ENCODE data around the gene CCDC71L.

The CCDC71L gene

GRCh38 chr7:106615808-106616707 is 44.9 kb downstream of the CCDC71L start:
- H3K4me3 ChIP-seq (ENCODE audit: low read depth in 1 of 2, low read length in 2 of 2): no peak overlapping the region
- H3K27ac ChIP-seq (ENCODE audit: low read depth, low read length): no peak overlapping the region
- H3K4me1 ChIP-seq (ENCODE audit: control insufficient read depth in 1 of 2, insufficient read depth in 2 of 2, low read length in 2 of 2): no peaks in the 10 kb centered on the region

GRCh38 chr7:106614751-106615150 is 46.2 kb downstream of the CCDC71L start:
- no peak overlapping the region for H3K27ac ChIP-seq (ENCODE audit: low read depth, low read length)

More at GRCh38 chr7:106615808-106616707, 44.9 kb downstream of the CCDC71L start:
- H3K9ac ChIP-seq (ENCODE audit: low read depth in 1 of 2, low read length in 2 of 2): no peak overlapping the region
- no peaks in the 10 kb centered on the region for H3K36me3 ChIP-seq (ENCODE audit: control insufficient read depth in 1 of 2, insufficient read depth in 2 of 2, low read length in 2 of 2)
- H3K27me3 ChIP-seq (ENCODE audit: control insufficient read depth in 1 of 2, insufficient read depth in 2 of 2, low read length in 2 of 2): no peaks in the 10 kb centered on the region
- peaks cover 0 to 10% of the 10 kb centered on the region in 2 donors for H3K9me3 ChIP-seq (ENCODE audit: control insufficient read depth in 1 of 2, low read length in 2 of 2)

GRCh38 chr7:106613848-106614560 is 47.0 kb downstream of the CCDC71L start:
- Histone ChIP-seq H3K27ac (ENCODE audit: low read depth, low read length) (no peak overlapping the region), H3K4me3 (ENCODE audit: low read depth in 1 of 2, low read length in 2 of 2) (no peak overlapping the region), H3K4me1 (ENCODE audit: control insufficient read depth in 1 of 2, insufficient read depth in 2 of 2, low read length in 2 of 2) (peaks cover 7 to 9% of the 10 kb centered on the region in 2 donors), H3K27me3 (ENCODE audit: control insufficient read depth in 1 of 2, insufficient read depth in 2 of 2, low read length in 2 of 2) (no peaks in the 10 kb centered on the region), H3K9ac (ENCODE audit: low read depth in 1 of 2, low read length in 2 of 2) (no peak overlapping the region), H3K36me3 (ENCODE audit: control insufficient read depth in 1 of 2, insufficient read depth in 2 of 2, low read length in 2 of 2) (no peaks in the 10 kb centered on the region), H3K9me3 (ENCODE audit: control insufficient read depth in 1 of 2, low read length in 2 of 2) (peaks cover 0 to 9% of the 10 kb centered on the region in 2 donors)

More at GRCh38 chr7:106614751-106615150, 46.2 kb downstream of the CCDC71L start:
- no peaks in the 10 kb centered on the region for H3K36me3 ChIP-seq (ENCODE audit: control insufficient read depth in 1 of 2, insufficient read depth in 2 of 2, low read length in 2 of 2)
- H3K4me3 ChIP-seq (ENCODE audit: low read depth in 1 of 2, low read length in 2 of 2): no peak overlapping the region
- no peaks in the 10 kb centered on the region for H3K27me3 ChIP-seq (ENCODE audit: control insufficient read depth in 1 of 2, insufficient read depth in 2 of 2, low read length in 2 of 2)
- peaks cover 0 to 2% of the 10 kb centered on the region in 2 donors for H3K4me1 ChIP-seq (ENCODE audit: control insufficient read depth in 1 of 2, insufficient read depth in 2 of 2, low read length in 2 of 2)
- peaks cover 0 to 9% of the 10 kb centered on the region in 2 donors for H3K9me3 ChIP-seq (ENCODE audit: control insufficient read depth in 1 of 2, low read length in 2 of 2)
- H3K9ac ChIP-seq (ENCODE audit: low read depth in 1 of 2, low read length in 2 of 2): no peak overlapping the region

GRCh38 chr7:106613279-106613678 is 47.7 kb downstream of the CCDC71L start:
- Histone ChIP-seq H3K4me3 (ENCODE audit: low read depth in 1 of 2, low read length in 2 of 2) (no peak overlapping the region), H3K9me3 (ENCODE audit: control insufficient read depth in 1 of 2, low read length in 2 of 2) (peaks cover 0 to 9% of the 10 kb centered on the region in 2 donors), H3K27ac (ENCODE audit: low read depth, low read length) (no peak overlapping the region), H3K9ac (ENCODE audit: low read depth in 1 of 2, low read length in 2 of 2) (no peak overlapping the region), H3K4me1 (ENCODE audit: control insufficient read depth in 1 of 2, insufficient read depth in 2 of 2, low read length in 2 of 2) (peaks cover 13 to 15% of the 10 kb centered on the region in 2 donors), H3K27me3 (ENCODE audit: control insufficient read depth in 1 of 2, insufficient read depth in 2 of 2, low read length in 2 of 2) (no peaks in the 10 kb centered on the region), H3K36me3 (ENCODE audit: control insufficient read depth in 1 of 2, insufficient read depth in 2 of 2, low read length in 2 of 2) (no peaks in the 10 kb centered on the region)

GRCh38 chr7:106612432-106612831 is 48.5 kb downstream of the CCDC71L start:
- H3K36me3 ChIP-seq (ENCODE audit: control insufficient read depth in 1 of 2, insufficient read depth in 2 of 2, low read length in 2 of 2): no peaks in the 10 kb centered on the region
- H3K9ac ChIP-seq (ENCODE audit: low read depth in 1 of 2, low read length in 2 of 2): no peak overlapping the region
- no peak overlapping the region for H3K4me3 ChIP-seq (ENCODE audit: low read depth in 1 of 2, low read length in 2 of 2)
- no peak overlapping the region for H3K27ac ChIP-seq (ENCODE audit: low read depth, low read length)
- H3K4me1 ChIP-seq (ENCODE audit: control insufficient read depth in 1 of 2, insufficient read depth in 2 of 2, low read length in 2 of 2): peaks cover 20 to 23% of the 10 kb centered on the region in 2 donors
- H3K27me3 ChIP-seq (ENCODE audit: control insufficient read depth in 1 of 2, insufficient read depth in 2 of 2, low read length in 2 of 2): no peaks in the 10 kb centered on the region
- peaks cover 0 to 9% of the 10 kb centered on the region in 2 donors for H3K9me3 ChIP-seq (ENCODE audit: control insufficient read depth in 1 of 2, low read length in 2 of 2)

- H3K4me3 ChIP-seq (ENCODE audit: low read depth in 1 of 2, low read length in 2 of 2): no peak overlapping the region
- peaks cover 20 to 25% of the 10 kb centered on the region in 2 donors for H3K4me1 ChIP-seq (ENCODE audit: control insufficient read depth in 1 of 2, insufficient read depth in 2 of 2, low read length in 2 of 2)
- no peak overlapping the region for H3K9ac ChIP-seq (ENCODE audit: low read depth in 1 of 2, low read length in 2 of 2)
- H3K36me3 ChIP-seq (ENCODE audit: control insufficient read depth in 1 of 2, insufficient read depth in 2 of 2, low read length in 2 of 2): no peaks in the 10 kb centered on the region
- H3K27ac ChIP-seq (ENCODE audit: low read depth, low read length): no peak overlapping the region
- H3K9me3 ChIP-seq (ENCODE audit: control insufficient read depth in 1 of 2, low read length in 2 of 2): peaks cover 0 to 9% of the 10 kb centered on the region in 2 donors
- no peaks in the 10 kb centered on the region for H3K27me3 ChIP-seq (ENCODE audit: control insufficient read depth in 1 of 2, insufficient read depth in 2 of 2, low read length in 2 of 2)
These were observed 49.0 kb downstream of the CCDC71L start for GRCh38 chr7:106611911-106612310.

- Histone ChIP-seq H3K9me3 (ENCODE audit: control insufficient read depth in 1 of 2, low read length in 2 of 2) (peaks cover 0 to 9% of the 10 kb centered on the region in 2 donors), H3K27me3 (ENCODE audit: control insufficient read depth in 1 of 2, insufficient read depth in 2 of 2, low read length in 2 of 2) (no peaks in the 10 kb centered on the region), H3K4me3 (ENCODE audit: low read depth in 1 of 2, low read length in 2 of 2) (no peak overlapping the region), H3K4me1 (ENCODE audit: control insufficient read depth in 1 of 2, insufficient read depth in 2 of 2, low read length in 2 of 2) (peaks cover 20 to 25% of the 10 kb centered on the region in 2 donors), H3K9ac (ENCODE audit: low read depth in 1 of 2, low read length in 2 of 2) (no peak overlapping the region), H3K27ac (ENCODE audit: low read depth, low read length) (no peak overlapping the region), H3K36me3 (ENCODE audit: control insufficient read depth in 1 of 2, insufficient read depth in 2 of 2, low read length in 2 of 2) (no peaks in the 10 kb centered on the region)
These were observed 49.7 kb downstream of the CCDC71L start for GRCh38 chr7:106610996-106611886.

- Histone ChIP-seq H3K27ac (ENCODE audit: low read depth, low read length) (no peak overlapping the region), H3K9ac (ENCODE audit: low read depth in 1 of 2, low read length in 2 of 2) (no peak overlapping the region), H3K4me1 (ENCODE audit: control insufficient read depth in 1 of 2, insufficient read depth in 2 of 2, low read length in 2 of 2) (peaks cover 20 to 25% of the 10 kb centered on the region in 2 donors), H3K27me3 (ENCODE audit: control insufficient read depth in 1 of 2, insufficient read depth in 2 of 2, low read length in 2 of 2) (no peaks in the 10 kb centered on the region), H3K9me3 (ENCODE audit: control insufficient read depth in 1 of 2, low read length in 2 of 2) (peaks cover 0 to 9% of the 10 kb centered on the region in 2 donors), H3K36me3 (ENCODE audit: control insufficient read depth in 1 of 2, insufficient read depth in 2 of 2, low read length in 2 of 2) (no peaks in the 10 kb centered on the region), H3K4me3 (ENCODE audit: low read depth in 1 of 2, low read length in 2 of 2) (no peak overlapping the region)
These were observed 51.5 kb downstream of the CCDC71L start for GRCh38 chr7:106609416-106609815.

GRCh38 chr7:106608661-106609060 is 52.3 kb downstream of the CCDC71L start:
- Histone ChIP-seq H3K9me3 (ENCODE audit: control insufficient read depth in 1 of 2, low read length in 2 of 2) (peaks cover 0 to 9% of the 10 kb centered on the region in 2 donors), H3K27me3 (ENCODE audit: control insufficient read depth in 1 of 2, insufficient read depth in 2 of 2, low read length in 2 of 2) (no peaks in the 10 kb centered on the region), H3K4me3 (ENCODE audit: low read depth in 1 of 2, low read length in 2 of 2) (peak overlapping the region in 1 of 2 donors; percentile 13), H3K36me3 (ENCODE audit: control insufficient read depth in 1 of 2, insufficient read depth in 2 of 2, low read length in 2 of 2) (no peaks in the 10 kb centered on the region), H3K4me1 (ENCODE audit: control insufficient read depth in 1 of 2, insufficient read depth in 2 of 2, low read length in 2 of 2) (peaks cover 20 to 25% of the 10 kb centered on the region in 2 donors), H3K27ac (ENCODE audit: low read depth, low read length) (no peak overlapping the region), H3K9ac (ENCODE audit: low read depth in 1 of 2, low read length in 2 of 2) (no peak overlapping the region)

Measured in duodenal mucosa (tissue), 2 donors.